ENCODE measurements around the gene PRKAR1B.

PRKAR1B gene

DNA sequence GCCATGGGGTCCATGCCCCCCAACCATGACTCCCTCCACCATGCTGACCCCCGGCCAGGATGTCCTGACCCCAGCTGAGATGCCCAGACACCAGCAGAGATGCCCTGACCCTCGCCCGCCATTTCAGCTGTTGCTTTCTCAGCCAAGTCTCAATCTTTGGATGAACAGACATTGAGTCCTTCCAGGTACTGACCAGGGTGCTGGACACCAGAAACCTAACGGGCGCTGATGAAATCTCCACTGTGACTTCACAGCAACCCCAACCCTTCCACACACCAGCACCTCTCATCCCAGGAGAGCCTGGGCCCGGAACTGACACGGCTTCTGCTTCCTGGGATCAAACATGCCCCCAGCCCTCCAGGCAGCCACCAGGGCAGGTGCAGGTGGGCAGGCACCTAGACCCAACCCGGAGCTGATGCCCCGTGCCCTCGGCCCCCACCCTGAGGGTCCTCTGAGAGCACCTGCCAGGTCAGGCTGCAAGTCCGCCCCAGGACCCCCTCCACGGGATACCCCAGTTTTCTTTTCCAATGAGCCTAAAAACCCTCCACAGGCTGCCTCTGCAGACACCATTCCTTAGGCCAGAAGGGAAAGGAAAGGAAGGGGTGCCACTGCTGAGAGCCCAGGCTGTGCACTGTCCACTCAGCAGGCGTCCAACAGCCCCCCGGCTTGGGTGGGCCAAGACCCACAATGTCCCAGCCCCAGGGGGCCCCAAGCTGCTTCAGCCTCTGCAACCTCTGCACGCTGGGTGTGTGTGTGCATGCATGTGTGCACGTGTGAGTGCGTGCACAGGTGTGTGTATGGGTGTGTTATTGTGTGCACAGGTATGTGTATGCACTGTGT, 164.1 kb downstream of the PRKAR1B start:
- no peaks in the 10 kb centered on the region for H4K20me1 ChIP-seq (ENCODE audit: insufficient read depth, low read length)

DNA sequence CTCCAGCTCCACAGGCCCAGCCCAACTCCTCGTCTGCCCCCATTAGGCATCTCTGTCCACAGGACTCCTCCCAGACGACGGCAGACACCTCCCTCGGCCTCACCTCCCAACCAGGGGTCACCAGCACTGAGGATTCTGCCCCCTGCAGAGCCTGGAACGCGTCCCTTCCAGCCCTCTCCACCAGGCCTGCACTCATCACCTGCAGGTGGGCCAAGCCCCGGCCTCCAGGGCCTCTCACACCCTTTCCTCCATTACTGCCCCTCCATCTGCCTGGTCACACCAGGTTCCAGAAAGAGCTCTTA, 164.8 kb downstream of the PRKAR1B start:
- H3K4me2 ChIP-seq (ENCODE audit: low read length): no peak overlapping the region
- H3K27me3 ChIP-seq (ENCODE audit: insufficient read depth, low read length): no peaks in the 10 kb centered on the region
- H4K20me1 ChIP-seq (ENCODE audit: insufficient read depth, low read length): no peaks in the 10 kb centered on the region
- no peaks in the 10 kb centered on the region for H3K79me2 ChIP-seq (ENCODE audit: insufficient read depth, low read length)
- no peaks in the 10 kb centered on the region for H3F3A ChIP-seq (ENCODE audit: insufficient read depth, low read length)
- no peak overlapping the region for H2AFZ ChIP-seq (ENCODE audit: low read length)
- H3K9me3 ChIP-seq (ENCODE audit: low read length): no peaks in the 10 kb centered on the region
- H3K9ac ChIP-seq (ENCODE audit: low read length): no peak overlapping the region
- no peak for TF ChIP-seq EZH2 (IDR thresholded peaks at IDR 0.05; ENCODE audit: borderline replicate concordance, low read length)
- TF ChIP-seq, protein P1, sequence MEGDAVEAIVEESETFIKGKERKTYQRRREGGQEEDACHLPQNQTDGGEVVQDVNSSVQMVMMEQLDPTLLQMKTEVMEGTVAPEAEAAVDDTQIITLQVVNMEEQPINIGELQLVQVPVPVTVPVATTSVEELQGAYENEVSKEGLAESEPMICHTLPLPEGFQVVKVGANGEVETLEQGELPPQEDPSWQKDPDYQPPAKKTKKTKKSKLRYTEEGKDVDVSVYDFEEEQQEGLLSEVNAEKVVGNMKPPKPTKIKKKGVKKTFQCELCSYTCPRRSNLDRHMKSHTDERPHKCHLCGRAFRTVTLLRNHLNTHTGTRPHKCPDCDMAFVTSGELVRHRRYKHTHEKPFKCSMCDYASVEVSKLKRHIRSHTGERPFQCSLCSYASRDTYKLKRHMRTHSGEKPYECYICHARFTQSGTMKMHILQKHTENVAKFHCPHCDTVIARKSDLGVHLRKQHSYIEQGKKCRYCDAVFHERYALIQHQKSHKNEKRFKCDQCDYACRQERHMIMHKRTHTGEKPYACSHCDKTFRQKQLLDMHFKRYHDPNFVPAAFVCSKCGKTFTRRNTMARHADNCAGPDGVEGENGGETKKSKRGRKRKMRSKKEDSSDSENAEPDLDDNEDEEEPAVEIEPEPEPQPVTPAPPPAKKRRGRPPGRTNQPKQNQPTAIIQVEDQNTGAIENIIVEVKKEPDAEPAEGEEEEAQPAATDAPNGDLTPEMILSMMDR (IDR thresholded peaks at IDR 0.05; ENCODE audit: low read length): no peak
- H3K9me2 ChIP-seq (ENCODE audit: low read depth, low read length): no peaks in the 10 kb centered on the region
- H3K27ac ChIP-seq (ENCODE audit: low read depth, low read length, poor library complexity, severe bottlenecking): no peak overlapping the region
- H3K4me1 ChIP-seq (ENCODE audit: insufficient read depth, low read length, severe bottlenecking): no peaks in the 10 kb centered on the region
- no peaks in the 10 kb centered on the region for H3K36me3 ChIP-seq (ENCODE audit: insufficient read depth, low read length)
- H3K4me3 ChIP-seq (ENCODE audit: low read depth, low read length, poor library complexity, severe bottlenecking): no peak overlapping the region

More for the DNA sequence above, 164.1 kb downstream of the PRKAR1B start:
- no peak overlapping the region for H3K27ac ChIP-seq (ENCODE audit: low read depth, low read length, poor library complexity, severe bottlenecking)
- H3K36me3 ChIP-seq (ENCODE audit: insufficient read depth, low read length): no peaks in the 10 kb centered on the region
- no peak overlapping the region for H3K9ac ChIP-seq (ENCODE audit: low read length)
- TF ChIP-seq, protein P1 (IDR thresholded peaks at IDR 0.05; ENCODE audit: low read length): no peak
- TF ChIP-seq EZH2 (IDR thresholded peaks at IDR 0.05; ENCODE audit: borderline replicate concordance, low read length): no peak
- H2AFZ ChIP-seq (ENCODE audit: low read length): no peak overlapping the region
- H3F3A ChIP-seq (ENCODE audit: insufficient read depth, low read length): no peaks in the 10 kb centered on the region
- H3K27me3 ChIP-seq (ENCODE audit: insufficient read depth, low read length): no peaks in the 10 kb centered on the region
- H3K9me3 ChIP-seq (ENCODE audit: low read length): no peaks in the 10 kb centered on the region
- no peaks in the 10 kb centered on the region for H3K9me2 ChIP-seq (ENCODE audit: low read depth, low read length)
- H3K79me2 ChIP-seq (ENCODE audit: insufficient read depth, low read length): no peaks in the 10 kb centered on the region
- H3K4me2 ChIP-seq (ENCODE audit: low read length): no peak overlapping the region
- no peaks in the 10 kb centered on the region for H3K4me1 ChIP-seq (ENCODE audit: insufficient read depth, low read length, severe bottlenecking)
- H3K4me3 ChIP-seq (ENCODE audit: low read depth, low read length, poor library complexity, severe bottlenecking): no peak overlapping the region

DNA sequence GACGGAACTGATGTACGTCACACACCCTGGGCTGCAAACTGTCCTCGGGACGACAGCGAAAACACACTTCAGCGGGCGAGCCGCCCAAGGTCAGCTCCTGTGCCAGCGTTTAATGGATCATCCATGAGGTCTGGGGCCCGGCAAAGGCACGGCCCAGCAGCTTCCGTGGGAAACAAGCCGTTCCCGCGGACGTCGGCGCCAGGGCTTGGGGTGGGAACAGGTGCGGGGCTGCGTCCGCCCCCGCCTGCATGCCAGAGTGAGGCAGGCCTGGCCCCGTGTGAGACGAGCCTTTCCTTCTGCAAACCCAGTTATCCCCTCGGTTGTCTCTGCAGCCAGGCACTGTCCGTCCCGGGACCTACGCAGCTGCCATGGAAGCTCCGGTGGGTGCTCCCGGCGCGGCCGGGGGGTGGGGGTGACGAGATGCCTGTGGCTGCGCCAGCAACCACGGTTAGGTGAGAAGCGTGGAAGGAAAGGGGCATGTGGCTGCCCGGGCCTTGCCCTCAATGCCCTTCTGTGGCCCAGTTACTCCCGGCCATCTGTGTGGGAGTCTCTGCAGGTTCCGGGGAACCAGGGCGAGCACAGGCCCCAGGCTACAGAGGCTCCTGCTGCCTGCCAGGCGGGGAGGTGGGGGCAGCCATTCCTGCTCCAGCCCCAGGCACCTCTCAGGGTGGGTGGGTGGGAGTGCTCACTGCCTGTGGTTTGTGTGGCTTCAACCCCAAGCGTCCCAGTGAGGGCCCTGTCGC, 165.3 kb downstream of the PRKAR1B start:
- Histone ChIP-seq H3K27me3 (ENCODE audit: insufficient read depth, low read length) (no peaks in the 10 kb centered on the region), H3F3A (ENCODE audit: insufficient read depth, low read length) (no peaks in the 10 kb centered on the region), H3K4me2 (ENCODE audit: low read length) (no peak overlapping the region), H4K20me1 (ENCODE audit: insufficient read depth, low read length) (no peaks in the 10 kb centered on the region), H3K79me2 (ENCODE audit: insufficient read depth, low read length) (no peaks in the 10 kb centered on the region), H3K4me1 (ENCODE audit: insufficient read depth, low read length, severe bottlenecking) (no peaks in the 10 kb centered on the region), H2AFZ (ENCODE audit: low read length) (no peak overlapping the region), H3K27ac (ENCODE audit: low read depth, low read length, poor library complexity, severe bottlenecking) (no peak overlapping the region), H3K36me3 (ENCODE audit: insufficient read depth, low read length) (no peaks in the 10 kb centered on the region), H3K9me3 (ENCODE audit: low read length) (no peaks in the 10 kb centered on the region), H3K9ac (ENCODE audit: low read length) (no peak overlapping the region), H3K4me3 (ENCODE audit: low read depth, low read length, poor library complexity, severe bottlenecking) (no peak overlapping the region), H3K9me2 (ENCODE audit: low read depth, low read length) (no peaks in the 10 kb centered on the region)
- no peak for TF ChIP-seq EZH2 (IDR thresholded peaks at IDR 0.05; ENCODE audit: borderline replicate concordance, low read length)
- TF ChIP-seq, protein P1 (IDR thresholded peaks at IDR 0.05; ENCODE audit: low read length): no peak

Measured in OCI-LY1 (cell line).